Lower leg skin (tissue), 4 donors: ENCODE results near the gene ATG16L2. TPM values are rescaled to one million over a fixed set of nuclear protein-coding genes. Genes with fewer than 3 reads are reported as not detected.

Source experiments
- DNase-seq, 2 donors: peaks; one replicate each; pipeline ENCODE4 v3.0.0-alpha.2; 2019; ENCODE audit warnings: low spot score in 2 of 2
- H3K4me3 ChIP-seq: fragments of 200-600 bp; sonication (generic); 2 replicates; pipeline ENCODE4 v1.5.1; 2017; ENCODE audit warnings: mild to moderate bottlenecking, low read depth; ENCODE audit not compliant: poor library complexity, severe bottlenecking
- CTCF ChIP-seq, 3 donors: fragments of 450-650 bp; IDR thresholded peaks; one replicate each; pipeline ENCODE4 v1.5.1; 2016; ENCODE audit warnings: antibody characterized with exemption in 3 of 3, mild to moderate bottlenecking in 3 of 3, moderate library complexity in 2 of 3
- POLR2A ChIP-seq, 2 donors: fragments of 450-650 bp; IDR thresholded peaks; one replicate each; pipeline ENCODE4 v1.6.1; 2016 to 2017; ENCODE audit warnings: antibody characterized with exemption in 2 of 2, mild to moderate bottlenecking in 1 of 2, moderate library complexity in 1 of 2
- WGBS, 2 donors: methylation state at CpG; one replicate each; pipeline ENCODE4 v1.1.5; 2018; 5-methylcytosine and 5-hydroxymethylcytosine counted together
- intact Hi-C: fragments of 100-400 bp; cut with DNase I; formaldehyde crosslinking; loops from one replicate; pipeline ENCODE4 v1.15.0; 2023; ENCODE audit warnings: low total_unique reads
- total RNA-seq, 4 donors: library from RNA; depleted of rRNA; stranded (reverse); fragments of >200 nt; gene quantifications; one replicate each; pipeline ENCODE4 v1.1.0, GENCODE V29; 2016

The ATG16L2 gene
- total RNA-seq, 4 donors from 2014 or later, result 82.6 to 157 (median 92.9) TPM

DNA sequence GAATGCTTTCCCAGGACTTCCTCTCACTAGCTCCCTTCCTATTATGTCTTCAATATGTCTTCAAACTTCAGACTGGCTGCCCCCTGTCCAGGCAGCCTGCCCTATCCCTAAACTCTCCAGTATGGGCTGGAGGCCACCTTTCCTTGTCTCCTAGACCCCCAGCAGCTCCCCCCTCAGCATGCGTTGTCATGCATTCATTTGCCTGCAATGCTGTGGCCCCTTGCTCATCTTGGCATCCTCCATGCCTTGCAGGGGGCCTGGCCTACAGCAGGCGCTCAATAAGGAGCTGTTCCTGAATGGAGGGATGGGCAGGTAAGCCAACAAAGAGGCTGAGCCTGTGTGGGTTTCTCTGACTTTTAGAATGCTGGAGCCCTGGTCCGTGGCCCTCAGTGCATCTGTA lies 45.6 kb upstream of the ATG16L2 start:
- 89 to 92% methylated on average over 3 of the region's 3 CpGs for WGBS, 2 donors
- TF ChIP-seq CTCF (IDR thresholded peaks at IDR 0.05), result no peak
- TF ChIP-seq POLR2A (IDR thresholded peaks at IDR 0.05), result no peak

DNA sequence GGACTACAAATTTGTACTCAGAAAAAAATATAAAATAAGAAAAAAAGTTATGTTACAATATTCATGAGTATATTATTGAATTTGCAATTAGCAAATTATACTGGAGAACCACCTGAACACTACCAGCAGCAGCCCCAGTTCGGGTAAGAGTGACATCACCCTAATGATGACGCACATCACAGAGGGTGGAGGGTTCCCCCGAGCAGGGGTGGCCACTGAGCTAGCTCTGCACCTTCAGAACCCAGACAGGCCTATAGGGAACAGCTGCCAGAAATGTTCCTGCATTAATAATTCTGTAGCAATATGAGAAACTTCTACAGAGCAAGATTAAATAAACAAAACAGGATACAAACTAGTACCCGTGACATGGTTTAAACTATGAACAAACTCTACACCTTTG lies 44.5 kb upstream of the ATG16L2 start:
- no peak for TF ChIP-seq CTCF (IDR thresholded peaks at IDR 0.05)
- TF ChIP-seq POLR2A (IDR thresholded peaks at IDR 0.05), result no peak
- no peak overlapping the region for H3K4me3 ChIP-seq
- 67 to 73% methylated on average over 4 of the region's 4 CpGs for WGBS, 2 donors
- DNase-seq, result no peak
- intact Hi-C loops, result no loop called here

More for the DNA sequence above, 45.6 kb upstream of the ATG16L2 start:
- DNase-seq, result no peak
- H3K4me3 ChIP-seq, result no peak overlapping the region
- intact Hi-C loops, result no loop called here

GRCh38 chr11:72770799-72771198 lies 43.4 kb upstream of the ATG16L2 start:
- WGBS, 2 donors, result 90 to 95% methylated on average over 3 of the region's 3 CpGs
- no peak for DNase-seq
- intact Hi-C loops, result no loop called here
- TF ChIP-seq CTCF (IDR thresholded peaks at IDR 0.05) (no peak), POLR2A (IDR thresholded peaks at IDR 0.05) (no peak)
- no peak overlapping the region for H3K4me3 ChIP-seq

DNA sequence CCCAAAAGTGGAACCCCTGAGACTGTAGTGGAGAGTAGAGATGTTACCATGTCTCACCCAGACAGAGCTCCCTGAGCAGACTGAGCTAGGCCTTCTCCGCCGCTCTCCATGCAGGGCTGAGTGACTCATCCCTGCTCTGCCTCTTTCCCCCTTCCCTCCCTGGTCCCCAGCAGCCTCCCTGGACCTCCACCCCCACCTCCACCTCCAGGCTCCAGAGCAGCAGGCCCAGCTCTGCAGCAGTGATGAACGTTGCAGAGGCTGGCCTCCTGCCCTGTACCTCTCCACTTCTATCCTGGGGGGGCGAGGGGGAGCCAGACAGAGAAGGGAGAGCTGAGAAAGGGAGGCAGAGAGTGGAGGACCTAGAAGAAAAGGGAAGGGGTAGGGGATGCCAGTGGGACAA lies 42.7 kb upstream of the ATG16L2 start:
- TF ChIP-seq POLR2A (IDR thresholded peaks at IDR 0.05), result no peak
- TF ChIP-seq CTCF (IDR thresholded peaks at IDR 0.05), result no peak
- H3K4me3 ChIP-seq, result no peak overlapping the region
- no peak for DNase-seq
- WGBS, 2 donors, result 47 to 74% methylated on average over 4 of the region's 4 CpGs
- intact Hi-C loops, result no loop called here

DNA sequence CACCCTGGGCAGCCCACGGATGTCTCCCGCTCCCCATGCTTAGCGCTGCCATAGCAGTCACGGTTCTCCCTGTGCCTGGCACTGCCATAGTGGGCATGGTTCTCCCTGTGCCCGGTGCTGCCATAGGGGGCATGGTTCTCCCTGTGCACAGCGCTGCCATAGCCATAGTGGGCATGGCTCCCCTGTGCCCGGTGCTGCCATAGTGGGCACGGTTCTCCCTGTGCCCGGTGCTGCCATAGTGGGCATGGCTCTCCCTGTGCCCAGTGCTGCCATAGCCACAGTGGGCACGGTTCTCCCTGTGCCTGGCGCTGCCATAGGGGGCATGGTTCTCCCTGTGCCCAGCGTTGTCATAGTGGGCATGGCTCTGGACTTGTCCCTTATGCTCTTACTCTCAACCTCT lies 42.2 kb upstream of the ATG16L2 start:
- DNase-seq, result no peak
- intact Hi-C loops, result no loop called here
- TF ChIP-seq POLR2A (IDR thresholded peaks at IDR 0.05) (no peak), CTCF (IDR thresholded peaks at IDR 0.05) (no peak)
- 87 to 91% methylated on average over 12 of the region's 12 CpGs for WGBS, 2 donors
- H3K4me3 ChIP-seq, result no peak overlapping the region

- intact Hi-C loops, result no loop called here
- H3K4me3 ChIP-seq, result no peak overlapping the region
- WGBS, 2 donors, result 23% methylated on average over 5 of the region's 5 CpGs
- no peak for DNase-seq
- no peak for TF ChIP-seq POLR2A (IDR thresholded peaks at IDR 0.05)
These were observed 40.9 kb upstream of the ATG16L2 start for GRCh38 chr11:72773291-72773690.
